CD4-positive, alpha-beta T cell (primary cell): Measurements from ENCODE around the gene PAQR4. TPM values are rescaled to one million over a fixed set of nuclear protein-coding genes. Genes with fewer than 3 reads are reported as not detected.
"Not testable (repeated sequence)": the region's sequence is repeated elsewhere in the genome, so short reads cannot be mapped to it uniquely, and the experiment has no call there.

Experiments used
- ATAC-seq: fragments of 200-7000 bp; cut with Tn5 transposase; one replicate; pipeline ENCODE4 v1.10.0; 2022; ENCODE audit warnings: mild to moderate bottlenecking; ENCODE audit not compliant: poor library complexity
- CTCF ChIA-PET: fragments of 350-600 bp; sonication (Branson Sonifier 250); formaldehyde crosslinking; loops from one replicate; lab custom pipeline; 2021; ENCODE audit warnings: antibody characterized with exemption, inconsistent platforms; lab: Charles Lee
- POLR2A ChIA-PET: fragments of 350-600 bp; sonication (Branson Sonifier 250); formaldehyde crosslinking; loops from one replicate; lab custom pipeline; 2021; ENCODE audit warnings: antibody characterized with exemption, inconsistent platforms; lab: Charles Lee
- DNase-seq, 14 experiments: peaks; one replicate each; pipeline ENCODE4 v3.0.0-alpha.2; 2013 to 2020; ENCODE audit warnings: mixed read lengths in 2 of 14
- H3K27ac ChIP-seq, 2 donors: one replicate each; pipeline versions ENCODE4 v1.5.1 to v1.7.0; 2013; ENCODE audit warnings: low read length in 2 of 2, low read depth in 1 of 2, mild to moderate bottlenecking in 1 of 2
- H3K27me3 ChIP-seq, 2 experiments: 1 replicate in 1 of 2; 2 replicates in 1 of 2; pipeline versions ENCODE4 v1.6.1 to v1.7.0; 2013; ENCODE audit warnings: low read length in 2 of 2, control low read depth in 1 of 2, mild to moderate bottlenecking in 1 of 2, moderate library complexity in 1 of 2; ENCODE audit not compliant: insufficient read depth in 2 of 2, control insufficient read depth in 1 of 2
- H3K36me3 ChIP-seq: one replicate; pipeline ENCODE4 v1.6.1; 2013; ENCODE audit warnings: low read length, control low read depth; ENCODE audit not compliant: insufficient read depth
- H3K4me1 ChIP-seq: one replicate; pipeline ENCODE4 v1.6.1; 2013; ENCODE audit warnings: low read length, control low read depth; ENCODE audit not compliant: insufficient read depth
- H3K4me3 ChIP-seq: one replicate; pipeline ENCODE4 v1.5.1; 2013; ENCODE audit warnings: mild to moderate bottlenecking, low read length, moderate library complexity
- H3K9me3 ChIP-seq, 2 experiments: 1 replicate in 1 of 2; 2 replicates in 1 of 2; pipeline versions ENCODE4 v1.6.1 to v1.7.0; 2013; ENCODE audit warnings: low read length in 2 of 2, mild to moderate bottlenecking in 2 of 2, control low read depth in 1 of 2, moderate library complexity in 1 of 2; ENCODE audit not compliant: control insufficient read depth in 1 of 2, insufficient read depth in 1 of 2
- H3K27ac Mint-ChIP-seq: one replicate; pipeline ENCODE4 v1.8.0; 2020; ENCODE audit warnings: mixed read lengths
- H3K27me3 Mint-ChIP-seq: one replicate; pipeline ENCODE4 v1.8.0; 2021; ENCODE audit warnings: mixed read lengths
- H3K36me3 Mint-ChIP-seq: one replicate; pipeline ENCODE4 v1.8.0; 2021; ENCODE audit warnings: low read depth, mixed read lengths
- H3K4me1 Mint-ChIP-seq: one replicate; pipeline ENCODE4 v1.8.0; 2021; ENCODE audit warnings: low read depth, mixed read lengths
- H3K4me3 Mint-ChIP-seq: one replicate; pipeline ENCODE4 v1.8.0; 2020; ENCODE audit warnings: mild to moderate bottlenecking, mixed read lengths
- H3K9me3 Mint-ChIP-seq: one replicate; pipeline ENCODE4 v1.8.0; 2020; ENCODE audit warnings: mixed read lengths
- CTCF ChIP-seq: fragments of 200-600 bp; IDR thresholded peaks from one replicate; pipeline ENCODE4 v1.8.0; 2022; ENCODE audit warnings: antibody characterized with exemption, mild to moderate bottlenecking
- intact Hi-C, 2 experiments: fragments of 100-400 bp; cut with DNase I in 1 of 2; cut with micrococcal nuclease in 1 of 2; formaldehyde crosslinking; loops; one replicate each; pipeline versions ENCODE4 v1.15.1 to v1.9.0; 2023 to 2025; cut with DNase I, micrococcal nuclease
- total RNA-seq, 174 experiments: library from RNA in 2 of 174; stranded (reverse) in 2 of 174; gene quantifications; one replicate each; pipeline ENCODE4 v1.2.3 and lab custom pipeline; 2021 to 2026

PAQR4 gene
- total RNA-seq, 2 experiments from 2014 or later, result 0.39 to 0.44 TPM

GRCh38 chr16:2927010-2927646 is 42.0 kb upstream of the PAQR4 start:
- peak; percentile 95 for TF ChIP-seq CTCF
- peaks cover 27% of the 10 kb centered on the region for H3K36me3 ChIP-seq
- no peak overlapping the region for H3K4me3 Mint-ChIP-seq
- H3K36me3 Mint-ChIP-seq, result peaks cover 24% of the 10 kb centered on the region
- no peaks in the 10 kb centered on the region for H3K9me3 ChIP-seq
- no peaks in the 10 kb centered on the region for H3K9me3 Mint-ChIP-seq
- CTCF ChIA-PET, result interaction anchor here (0.5 to 1.8 kb wide), 17 partner anchors 10 to 1487 kb away, joined by 3 to 20 read pairs (median 4); partner anchors contain the start of genes ELOB, FLYWCH1 and FLYWCH2
- H3K4me1 Mint-ChIP-seq, result peaks cover 13% of the 10 kb centered on the region
- H3K27ac Mint-ChIP-seq, result peak overlapping the region; percentile 41
- no peaks in the 10 kb centered on the region for H3K27me3 ChIP-seq
- intact Hi-C loops, result loop anchor here (1.0 to 2.0 kb wide), 4 partner anchors 22 to 88 kb away; no protein-coding TSS in a partner anchor
- H3K4me3 ChIP-seq, result no peak overlapping the region
- POLR2A ChIA-PET, result interaction anchor here (1.0 to 1.6 kb wide), 4 partner anchors 16 to 95 kb away, joined by 3 to 7 read pairs (median 4); partner anchors contain the start of genes FLYWCH1 and FLYWCH2
- no peaks in the 10 kb centered on the region for H3K27me3 Mint-ChIP-seq
- DNase-seq (peak; percentile 75 to 95 (median 84)), ATAC-seq (peak; percentile 100)
- H3K27ac ChIP-seq, result no peak overlapping the region
- peaks cover 12% of the 10 kb centered on the region for H3K4me1 ChIP-seq

DNA sequence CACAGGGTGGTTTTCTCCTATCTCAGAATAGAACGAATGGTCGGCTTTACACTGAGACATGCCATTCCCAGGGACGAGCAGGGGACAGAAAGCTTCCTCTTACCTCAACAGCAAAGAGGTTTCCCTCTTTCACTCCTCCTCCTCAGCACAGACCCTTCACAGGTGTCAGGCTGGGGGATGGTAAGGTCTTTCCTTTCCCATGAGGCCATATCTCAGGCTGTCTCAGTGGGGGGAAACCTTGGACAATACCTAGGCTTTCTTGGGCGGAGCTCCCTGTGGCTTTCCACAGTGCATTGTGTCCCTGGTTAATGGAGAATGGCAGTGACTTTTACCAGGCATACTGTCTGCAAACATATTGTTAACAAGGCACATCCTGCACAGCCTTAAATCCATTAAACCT is 41.0 kb upstream of the PAQR4 start:
- H3K27ac ChIP-seq, ATAC-seq, H3K27ac Mint-ChIP-seq, H3K4me3 ChIP-seq, H3K9me3 Mint-ChIP-seq, H3K9me3 ChIP-seq, H3K27me3 Mint-ChIP-seq, H3K4me3 Mint-ChIP-seq, POLR2A ChIA-PET, intact Hi-C loops, DNase-seq, H3K27me3 ChIP-seq: not testable (repeated sequence)
- peaks cover 28% of the 10 kb centered on the region for H3K36me3 ChIP-seq
- H3K4me1 Mint-ChIP-seq, result peaks cover 13% of the 10 kb centered on the region
- CTCF ChIA-PET, result interaction anchor here (1.7 to 1.8 kb wide), 2 partner anchors 21 to 89 kb away, joined by 6 to 11 read pairs; no protein-coding TSS in a partner anchor
- H3K36me3 Mint-ChIP-seq, result peaks cover 20% of the 10 kb centered on the region
- peaks cover 12% of the 10 kb centered on the region for H3K4me1 ChIP-seq

GRCh38 chr16:2928796-2929195 is 40.4 kb upstream of the PAQR4 start:
- no peak overlapping the region for H3K4me3 Mint-ChIP-seq
- peaks cover 12% of the 10 kb centered on the region for H3K4me1 ChIP-seq
- no peak for DNase-seq
- ChIA-PET CTCF (no interaction called here), POLR2A (no interaction called here)
- H3K9me3 ChIP-seq, result no peaks in the 10 kb centered on the region
- H3K27me3 Mint-ChIP-seq, result no peaks in the 10 kb centered on the region
- intact Hi-C loops, result no loop called here
- peaks cover 13% of the 10 kb centered on the region for H3K4me1 Mint-ChIP-seq
- no peaks in the 10 kb centered on the region for H3K9me3 Mint-ChIP-seq
- no peaks in the 10 kb centered on the region for H3K27me3 ChIP-seq
- peaks cover 34% of the 10 kb centered on the region for H3K36me3 ChIP-seq
- H3K36me3 Mint-ChIP-seq, result peaks cover 16% of the 10 kb centered on the region
- no peak for TF ChIP-seq CTCF
- no peak overlapping the region for H3K27ac Mint-ChIP-seq
- no peak overlapping the region for H3K4me3 ChIP-seq
- ATAC-seq, result no peak
- no peak overlapping the region for H3K27ac ChIP-seq
